WERI-Rb-1 (cell line): ENCODE data around the gene SPATA22.
"Not testable (repeated sequence)": the region's sequence is repeated elsewhere in the genome, so short reads cannot be mapped to it uniquely, and the experiment has no call there.

ENCODE experiments used
- DNase-seq: peaks from one replicate; pipeline ENCODE4 v3.0.0-alpha.2; 2020
- H3K27ac ChIP-seq: fragments of 250-450 bp; sonication (Bioruptor Pico); 2 replicates; pipeline ENCODE4 v1.5.1; 2020; ENCODE audit warnings: mild to moderate bottlenecking, moderate library complexity
- H3K27me3 ChIP-seq: fragments of 250-450 bp; sonication (Bioruptor Pico); 2 replicates; pipeline ENCODE4 v1.5.1; 2021; ENCODE audit warnings: mild to moderate bottlenecking, low read depth, moderate library complexity; ENCODE audit not compliant: insufficient read depth, severe bottlenecking
- H3K36me3 ChIP-seq: fragments of 250-450 bp; sonication (Bioruptor Pico); 2 replicates; pipeline ENCODE4 v1.5.1; 2020; ENCODE audit warnings: mild to moderate bottlenecking, moderate library complexity
- H3K4me3 ChIP-seq: 2 replicates; pipeline ENCODE4 v1.5.1; 2011; ENCODE audit warnings: low read depth, mild to moderate bottlenecking, control low read depth, low read length
- H3K9me3 ChIP-seq: fragments of 250-450 bp; sonication (Bioruptor Pico); 2 replicates; pipeline ENCODE4 v1.5.1; 2021; ENCODE audit warnings: mild to moderate bottlenecking, moderate library complexity; ENCODE audit not compliant: severe bottlenecking
- CTCF ChIP-seq: IDR thresholded peaks from 2 replicates; pipeline ENCODE4 v1.5.1; 2011; ENCODE audit warnings: low read depth, mild to moderate bottlenecking, control low read depth, inconsistent platforms, low read length

The SPATA22 gene

DNA sequence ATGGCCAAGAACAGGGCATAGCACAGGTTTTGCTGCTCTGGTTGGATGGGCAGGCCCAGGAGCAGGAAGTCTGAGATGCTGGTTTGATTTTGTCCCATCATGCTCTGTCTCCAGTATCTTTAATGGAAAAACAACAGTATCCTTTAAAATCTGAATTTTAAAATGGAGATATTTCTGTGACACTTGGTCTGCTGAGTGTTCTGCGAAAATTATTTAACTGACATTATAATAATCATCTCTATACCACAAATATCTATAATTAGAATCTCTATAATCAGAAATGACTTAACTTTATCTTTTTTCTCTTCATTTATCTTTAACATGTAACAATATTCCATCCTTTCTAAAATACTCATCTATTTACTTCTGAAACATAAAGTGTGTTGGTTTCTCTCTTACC, 73.3 kb downstream of the SPATA22 start, which contains the start of gene OR1E1:
TSS of gene OR1E1 (minus strand) at position 101 of the 400 bp plus-strand sequence. CDS start at position 101, 0 bp downstream.
- Histone ChIP-seq H3K27me3 (peaks cover 49% of the 10 kb centered on the region), H3K9me3 (no peaks in the 10 kb centered on the region)
- no peak for TF ChIP-seq CTCF

GRCh38 chr17:3397801-3398200, 73.8 kb downstream of the SPATA22 start:
- H3K4me3 ChIP-seq, DNase-seq, H3K36me3 ChIP-seq, H3K27ac ChIP-seq, H3K9me3 ChIP-seq: not testable (repeated sequence)
- H3K27me3 ChIP-seq: peaks cover 48% of the 10 kb centered on the region

More for the DNA sequence above, 73.3 kb downstream of the SPATA22 start, which contains the start of gene OR1E1:
- Histone ChIP-seq H3K36me3 (no peaks in the 10 kb centered on the region), H3K27ac (no peak within 1 kb of the TSS), H3K4me3 (no peak within 1 kb of the TSS)
- DNase-seq: no peak
